ENCODE results near the gene ETV3.

DNA sequence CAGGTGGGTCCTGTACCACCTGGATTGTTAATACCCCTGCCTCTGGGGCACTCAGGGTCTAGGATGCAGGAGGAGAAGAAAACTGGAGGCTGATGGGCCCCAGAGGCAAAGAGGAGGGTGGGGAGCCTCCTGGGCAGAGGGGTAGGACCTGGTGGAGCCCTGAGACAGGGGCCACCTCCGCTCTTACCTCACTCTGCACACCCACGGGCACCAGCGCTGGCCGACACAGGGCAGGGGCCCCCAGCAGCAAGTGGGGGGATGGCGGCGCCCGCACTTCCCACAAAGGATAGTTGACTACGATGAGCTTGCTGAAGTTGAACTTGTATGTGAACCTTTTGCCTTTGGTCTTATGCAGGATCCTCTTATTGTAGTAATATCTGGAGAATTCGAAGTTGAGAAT is 39.7 kb downstream of the ETV3 start:
- TF ChIP-seq POLR2A (IDR thresholded peaks at IDR 0.05) (no peak), EP300 (IDR thresholded peaks at IDR 0.05; ENCODE audit: low read depth) (no peak), POLR2AphosphoS5 (IDR thresholded peaks at IDR 0.05) (no peak)
- TF ChIP-seq, protein P1, sequence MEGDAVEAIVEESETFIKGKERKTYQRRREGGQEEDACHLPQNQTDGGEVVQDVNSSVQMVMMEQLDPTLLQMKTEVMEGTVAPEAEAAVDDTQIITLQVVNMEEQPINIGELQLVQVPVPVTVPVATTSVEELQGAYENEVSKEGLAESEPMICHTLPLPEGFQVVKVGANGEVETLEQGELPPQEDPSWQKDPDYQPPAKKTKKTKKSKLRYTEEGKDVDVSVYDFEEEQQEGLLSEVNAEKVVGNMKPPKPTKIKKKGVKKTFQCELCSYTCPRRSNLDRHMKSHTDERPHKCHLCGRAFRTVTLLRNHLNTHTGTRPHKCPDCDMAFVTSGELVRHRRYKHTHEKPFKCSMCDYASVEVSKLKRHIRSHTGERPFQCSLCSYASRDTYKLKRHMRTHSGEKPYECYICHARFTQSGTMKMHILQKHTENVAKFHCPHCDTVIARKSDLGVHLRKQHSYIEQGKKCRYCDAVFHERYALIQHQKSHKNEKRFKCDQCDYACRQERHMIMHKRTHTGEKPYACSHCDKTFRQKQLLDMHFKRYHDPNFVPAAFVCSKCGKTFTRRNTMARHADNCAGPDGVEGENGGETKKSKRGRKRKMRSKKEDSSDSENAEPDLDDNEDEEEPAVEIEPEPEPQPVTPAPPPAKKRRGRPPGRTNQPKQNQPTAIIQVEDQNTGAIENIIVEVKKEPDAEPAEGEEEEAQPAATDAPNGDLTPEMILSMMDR (IDR thresholded peaks at IDR 0.05) = no peak
